DMS53 treated with DMSO at 0.1 percent for 48 hours (cell line): ENCODE data around the gene ZDHHC11B.
"Not testable (repeated sequence)": the region's sequence is repeated elsewhere in the genome, so short reads cannot be mapped to it uniquely, and the experiment has no call there.

Experiments used
- DNase-seq: peaks from one replicate; lab custom pipeline; 2025; ENCODE audit not compliant: unreplicated experiment; lab: John Stamatoyannopoulos, UW

ZDHHC11B gene

DNA sequence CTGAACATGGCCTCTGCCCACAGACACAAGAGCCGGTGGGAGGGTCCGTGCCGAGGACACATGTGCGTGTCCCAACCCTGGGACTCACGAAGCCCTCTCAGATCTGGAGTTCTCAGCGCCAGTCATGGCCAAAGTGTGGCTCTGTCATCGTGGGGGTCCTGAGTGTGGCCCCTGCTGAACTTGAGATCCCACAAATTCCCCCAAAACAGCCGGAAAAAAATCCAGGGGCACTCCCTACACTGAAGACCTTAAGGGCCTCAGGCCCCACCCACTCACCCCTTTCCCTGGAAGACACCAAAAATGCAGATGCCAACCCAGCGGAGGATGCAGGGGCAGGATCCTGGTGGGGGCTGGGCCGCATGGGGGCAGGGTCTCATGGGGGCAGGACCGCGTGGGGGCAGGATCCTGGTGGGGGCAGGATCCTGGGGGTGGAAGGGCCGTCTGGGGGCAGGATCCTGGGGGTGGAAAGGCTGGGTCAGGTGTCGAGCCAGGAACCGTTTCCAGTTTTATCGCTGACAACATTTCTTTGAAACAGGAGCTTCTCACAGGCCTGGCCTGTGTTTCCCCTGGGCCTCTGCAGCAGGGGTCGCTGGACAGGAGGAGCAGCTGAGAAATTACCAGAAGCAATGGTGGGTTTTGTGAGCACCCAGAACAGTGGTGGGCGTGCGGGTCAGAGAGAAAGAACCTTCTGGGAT is 13.3 kb downstream of the ZDHHC11B start:
- DNase-seq, result not testable (repeated sequence)

DNA sequence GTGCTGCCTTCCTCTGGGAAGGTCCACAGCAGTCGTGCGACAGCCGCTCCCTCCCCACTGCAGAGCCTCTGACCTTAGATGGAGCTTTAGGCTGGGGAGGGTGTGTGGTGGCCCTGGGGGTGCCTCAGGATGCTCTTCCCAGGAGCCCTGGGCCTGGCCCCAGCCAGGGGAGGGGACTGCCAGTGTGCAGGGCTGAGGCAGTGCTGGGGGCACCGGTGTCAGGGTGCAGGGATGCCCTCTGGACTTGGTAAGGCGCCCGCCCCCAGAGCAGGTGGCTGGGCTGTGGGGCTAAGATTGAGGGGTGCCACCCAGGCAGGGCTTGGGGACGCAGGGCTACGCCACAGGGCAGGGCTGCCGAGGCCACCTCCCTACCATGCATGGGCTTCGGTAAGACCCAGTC is 13.9 kb downstream of the ZDHHC11B start:
- not testable (repeated sequence) for DNase-seq

DNA sequence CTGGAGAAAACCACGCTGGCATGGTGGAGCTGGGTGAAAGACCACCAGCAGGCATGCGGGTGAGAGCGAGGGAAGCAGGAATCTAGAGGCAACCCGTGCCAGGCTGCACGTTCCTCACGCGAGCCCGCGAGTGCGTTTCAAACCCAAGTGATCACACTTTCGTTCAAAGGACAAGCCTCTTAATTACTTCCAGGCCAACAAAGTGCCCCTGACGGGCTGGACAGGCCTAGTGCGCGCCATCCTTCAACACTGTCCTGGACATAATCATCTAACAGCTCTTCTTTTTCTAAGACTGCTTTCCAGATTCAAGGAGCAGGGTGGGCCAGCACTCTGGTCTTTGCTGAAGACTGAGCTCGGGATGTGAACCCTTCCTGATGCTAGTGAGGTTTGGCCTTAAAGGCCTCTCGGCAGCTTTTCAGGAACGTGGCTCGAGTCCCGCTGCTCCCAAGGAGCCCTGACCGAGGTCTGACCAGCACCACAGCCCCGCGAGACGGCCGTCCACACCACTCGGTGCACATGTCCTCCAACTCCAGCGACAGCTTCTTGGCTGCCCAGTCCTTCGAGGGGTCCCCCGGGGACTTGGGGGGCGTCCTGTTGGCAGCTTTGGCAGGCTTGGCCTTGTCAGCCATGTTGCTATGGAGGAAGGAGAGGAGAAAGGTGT is 14.9 kb downstream of the ZDHHC11B start:
- DNase-seq, result not testable (repeated sequence)

DNA sequence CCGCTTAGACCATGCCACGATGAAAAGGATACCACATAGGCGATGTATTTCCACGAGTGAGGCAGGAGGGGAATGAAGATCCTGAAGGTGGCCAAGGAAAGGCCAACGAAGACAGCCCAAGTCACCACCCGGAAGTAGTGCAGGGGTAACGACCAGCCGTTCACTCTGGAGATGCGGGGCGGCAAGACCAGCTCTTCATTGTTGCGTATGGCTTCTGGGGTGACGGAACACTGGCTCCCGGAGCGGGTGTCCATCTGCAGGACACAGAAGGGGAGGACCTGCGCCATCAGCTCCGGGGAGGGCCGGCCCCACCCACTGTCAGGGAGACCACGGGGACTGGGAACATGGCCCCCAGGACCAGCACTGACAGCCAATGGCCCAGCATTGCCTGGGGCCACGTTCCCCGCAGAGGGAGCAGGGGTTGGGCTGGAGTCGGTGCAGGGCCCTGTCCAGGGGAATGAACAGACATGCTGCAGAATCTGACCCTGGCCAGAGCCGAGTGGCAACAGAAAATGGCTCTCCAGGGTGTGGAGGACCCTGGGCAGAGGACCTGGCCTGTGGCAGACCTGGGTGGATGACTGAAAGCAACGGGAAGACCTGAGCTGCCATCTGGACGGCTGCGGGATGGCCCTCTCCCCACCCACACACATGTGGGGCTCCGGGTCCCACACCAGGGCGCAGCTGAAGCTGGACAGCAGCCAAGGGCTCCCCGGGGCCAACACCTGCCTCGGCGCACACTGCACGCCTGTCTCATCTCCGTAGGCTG is 17.7 kb downstream of the ZDHHC11B start:
- DNase-seq, result no peak

- no peak for DNase-seq
Measured at GRCh38 chr5:765948-766631, 18.4 kb downstream of the ZDHHC11B start.

DNA sequence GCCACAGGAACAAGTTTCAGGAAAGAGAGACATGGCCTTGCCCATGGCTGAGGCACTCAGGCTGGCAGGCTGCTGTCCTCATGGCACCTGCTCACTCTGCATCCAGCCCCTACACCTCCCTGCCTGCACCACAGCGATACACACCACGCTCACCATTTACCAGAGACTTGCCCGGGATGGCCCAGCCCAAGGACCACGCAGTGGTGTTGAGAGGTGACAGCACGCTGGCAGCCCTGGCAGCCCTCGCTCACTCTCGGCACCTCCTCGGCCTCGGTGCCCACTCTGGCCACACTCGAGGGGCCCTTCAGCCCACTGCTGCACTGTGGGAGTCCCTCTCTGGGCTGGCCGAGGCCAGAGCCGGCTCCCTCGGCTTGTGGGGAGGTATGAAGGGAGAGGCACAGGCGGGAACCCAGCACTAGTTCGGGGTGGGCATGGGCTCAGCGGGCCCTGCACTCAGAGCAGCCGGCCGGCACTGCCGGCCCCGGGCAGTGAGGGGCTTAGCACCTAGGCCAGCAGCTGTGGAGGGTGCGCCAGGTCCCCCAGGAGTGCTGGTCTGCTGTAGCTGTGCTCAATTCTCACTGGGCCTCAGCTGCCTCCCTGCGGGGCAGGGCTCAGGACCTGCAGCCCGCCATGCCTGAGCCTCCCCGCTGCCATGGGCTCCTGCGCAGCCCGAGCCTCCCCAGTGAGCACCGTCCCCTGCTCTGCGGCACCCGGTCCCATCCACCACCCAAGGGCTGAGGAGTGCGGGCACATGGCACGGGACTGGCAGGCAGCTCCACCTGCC is 20.3 kb downstream of the ZDHHC11B start:
- DNase-seq, result no peak

- no peak for DNase-seq
Measured at GRCh38 chr5:763397-763796, 21.1 kb downstream of the ZDHHC11B start.

DNA sequence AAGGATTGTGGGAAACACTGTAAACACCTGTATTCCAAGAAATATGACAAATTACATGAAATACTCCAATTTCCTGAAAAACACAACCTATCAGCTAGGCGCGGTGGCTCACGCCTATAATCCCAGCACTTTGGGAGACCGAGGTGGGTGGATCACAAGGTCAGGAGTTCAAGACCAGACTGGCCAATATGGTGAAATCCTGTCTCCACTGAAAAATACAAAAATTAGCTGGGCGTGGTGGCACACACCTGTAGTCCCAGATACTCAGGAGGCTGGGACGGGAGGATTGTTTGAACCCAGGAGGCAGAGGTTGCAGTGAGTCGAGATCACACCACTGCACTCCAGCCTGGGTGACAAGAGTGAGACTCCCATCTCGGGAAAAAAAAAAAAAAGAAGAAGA is 21.5 kb downstream of the ZDHHC11B start:
- not testable (repeated sequence) for DNase-seq

- peak; percentile 64 for DNase-seq
Measured at GRCh38 chr5:761854-762710, 22.4 kb downstream of the ZDHHC11B start.

- DNase-seq, result no peak
Measured at GRCh38 chr5:761059-761771, 23.3 kb downstream of the ZDHHC11B start.

DNA sequence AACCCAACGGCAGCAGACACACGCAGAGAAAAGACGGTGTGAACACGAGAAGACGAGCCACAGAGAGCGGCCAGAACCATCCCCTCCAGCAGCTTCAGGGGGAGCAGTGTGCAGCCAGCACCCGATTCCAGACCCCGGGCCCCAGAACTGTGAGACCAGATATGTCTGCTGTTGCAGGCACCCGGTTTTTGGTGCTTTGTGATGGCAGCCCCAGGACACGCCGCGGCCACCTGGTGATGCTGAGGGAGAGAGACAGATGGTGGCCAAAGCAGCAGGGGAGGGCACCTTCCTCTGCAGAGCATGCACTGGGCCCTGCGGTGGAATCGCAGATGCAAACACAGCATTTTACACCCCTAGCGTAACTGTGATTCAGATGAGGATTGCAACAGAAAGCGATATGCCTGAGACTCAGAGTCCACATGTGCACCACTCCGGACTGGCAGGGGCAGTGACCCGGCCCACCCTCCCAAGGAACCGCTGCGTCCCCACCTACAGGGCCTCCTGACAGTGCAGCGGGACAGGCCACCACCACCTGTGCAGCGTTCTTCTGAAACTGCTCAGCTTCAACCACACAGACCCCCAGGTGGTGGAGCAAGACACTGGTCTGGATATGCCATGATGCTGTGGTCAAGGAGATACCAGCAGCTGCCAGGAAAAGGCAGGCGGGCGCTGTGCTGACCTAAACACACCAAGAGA is 24.0 kb downstream of the ZDHHC11B start:
- no peak for DNase-seq

- DNase-seq, result no peak
Measured at GRCh38 chr5:759781-760362, 24.7 kb downstream of the ZDHHC11B start.

DNA sequence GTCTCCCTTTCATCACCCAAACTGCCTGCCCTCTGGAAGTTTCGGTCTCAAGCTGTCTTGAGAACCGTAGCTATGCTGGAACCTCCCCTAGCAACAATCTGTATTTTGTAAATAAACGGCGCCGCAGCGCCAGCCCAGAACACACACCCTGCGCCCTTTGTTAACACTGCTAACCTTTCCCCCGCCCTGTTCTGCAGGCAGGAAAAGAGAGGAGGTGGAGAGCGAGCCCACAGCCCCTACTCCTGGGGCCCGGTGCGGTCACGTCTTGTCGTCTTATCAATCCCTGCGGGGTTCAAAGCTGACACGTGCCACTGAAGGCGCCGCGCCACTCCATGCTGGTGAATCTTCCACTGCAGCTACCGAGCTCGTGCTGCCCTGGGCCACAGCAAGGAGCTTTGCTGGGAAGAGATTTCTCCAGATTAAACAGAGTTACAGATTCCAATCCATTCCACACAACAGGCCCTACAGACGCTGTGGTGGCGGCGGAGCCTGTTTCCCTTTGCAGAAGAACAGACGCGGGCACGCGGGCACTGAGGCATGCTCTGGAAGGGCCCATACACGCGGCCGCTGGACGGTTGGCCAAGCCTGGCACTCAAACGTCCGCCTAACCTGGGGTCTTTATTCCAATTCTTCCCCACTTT is 25.3 kb downstream of the ZDHHC11B start:
- no peak for DNase-seq

GRCh38 chr5:758698-759053 is 25.9 kb downstream of the ZDHHC11B start:
- DNase-seq, result no peak

DNA sequence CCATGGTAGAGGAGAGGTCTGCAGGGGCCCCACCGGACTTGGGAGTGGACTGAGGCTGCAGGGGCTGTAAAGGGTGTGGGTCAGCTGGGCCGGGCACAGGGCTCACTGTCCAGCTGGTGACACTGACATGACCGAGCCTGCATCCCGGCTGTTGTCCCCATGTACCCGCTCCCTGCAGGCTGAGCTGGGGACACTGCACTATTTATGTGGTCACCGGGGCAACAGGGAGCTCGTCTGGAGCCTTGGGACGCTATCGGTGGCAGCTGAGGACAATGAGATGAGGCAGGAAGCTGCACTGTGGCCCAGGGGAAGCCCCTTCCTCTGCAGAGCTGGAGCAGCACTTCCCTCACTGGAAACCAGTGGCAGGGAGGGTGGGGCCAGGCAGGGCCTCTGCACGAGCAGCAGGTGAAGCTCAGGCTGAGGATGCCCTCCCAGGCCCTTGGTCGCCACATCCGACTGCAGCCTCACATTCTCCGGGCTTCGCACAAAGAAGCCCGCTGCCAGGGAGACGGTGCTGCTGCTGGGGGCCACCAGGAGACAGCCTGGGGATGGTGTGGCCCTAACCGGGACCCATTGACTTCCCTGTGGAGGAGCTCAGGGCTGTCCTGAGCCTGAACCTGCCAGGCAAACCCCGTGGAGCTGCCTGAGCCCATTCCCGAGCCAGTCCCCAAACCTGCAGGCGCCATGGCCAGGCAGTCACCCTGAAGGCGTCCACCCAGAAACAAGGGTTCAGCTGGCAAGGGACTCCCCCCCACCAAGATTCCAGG is 26.4 kb downstream of the ZDHHC11B start:
- DNase-seq, result no peak

DNA sequence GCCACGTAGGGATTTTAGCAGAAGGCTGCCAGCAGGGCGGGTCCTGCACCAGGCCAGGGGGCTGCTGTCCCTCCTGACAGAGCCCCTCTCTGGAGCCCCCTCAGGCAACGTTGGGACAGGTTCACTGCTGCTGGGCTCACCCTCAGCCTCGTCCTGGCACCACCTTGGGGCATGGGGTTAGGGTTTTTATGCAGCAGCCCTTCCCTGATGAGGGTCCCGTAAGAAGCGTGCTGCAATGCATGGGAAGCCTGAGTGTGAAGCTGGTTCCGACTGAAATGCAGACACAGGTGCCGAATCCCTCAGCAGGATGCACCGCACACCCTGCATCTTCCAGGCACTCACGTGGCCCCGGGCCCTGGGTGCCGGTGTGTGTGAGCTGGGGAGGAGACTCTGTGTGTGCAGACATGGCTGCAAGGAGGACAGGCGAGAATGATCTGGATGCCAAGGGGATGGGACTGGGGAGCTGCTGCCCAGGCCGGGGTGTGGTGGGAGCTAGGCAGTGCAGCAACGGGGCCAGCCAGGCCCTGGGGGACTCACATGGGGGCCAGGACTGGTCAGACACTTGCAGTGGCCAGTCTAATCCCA is 27.1 kb downstream of the ZDHHC11B start:
- DNase-seq, result no peak
